H9 (cell line): ENCODE results near the gene CDKL4. TPM values are rescaled to one million over a fixed set of nuclear protein-coding genes. Genes with fewer than 3 reads are reported as not detected.
"Not testable (repeated sequence)": the region's sequence is repeated elsewhere in the genome, so short reads cannot be mapped to it uniquely, and the experiment has no call there.

Experiments used
- DNase-seq: peaks from one replicate; pipeline ENCODE4 v3.0.0-alpha.2; 2017
- H2AFZ ChIP-seq: one replicate; pipeline ENCODE4 v1.6.1; 2013; ENCODE audit warnings: mild to moderate bottlenecking, low read length, control low read depth, moderate library complexity
- H2AK5ac ChIP-seq: 2 replicates; pipeline ENCODE4 v1.6.1; 2013; ENCODE audit warnings: low read length, control low read depth, mixed read lengths; ENCODE audit not compliant: insufficient read length
- H2BK120ac ChIP-seq: one replicate; pipeline ENCODE4 v1.6.1; 2013; ENCODE audit warnings: low read depth, mild to moderate bottlenecking, low read length, control low read depth, inconsistent platforms; ENCODE audit not compliant: poor library complexity, severe bottlenecking
- H2BK12ac ChIP-seq: 2 replicates; pipeline ENCODE4 v1.6.1; 2013; ENCODE audit warnings: low read length, control low read depth, mixed read lengths, low read depth; ENCODE audit not compliant: insufficient read length
- H2BK15ac ChIP-seq: 2 replicates; pipeline ENCODE4 v1.6.1; 2013; ENCODE audit warnings: low read depth, low read length, control low read depth
- H2BK20ac ChIP-seq: one replicate; pipeline ENCODE4 v1.6.1; 2013; ENCODE audit warnings: low read depth, mild to moderate bottlenecking, low read length, control low read depth, inconsistent platforms; ENCODE audit not compliant: poor library complexity, severe bottlenecking
- H2BK5ac ChIP-seq: 2 replicates; pipeline ENCODE4 v1.6.1; 2013; ENCODE audit warnings: low read length, control low read depth, mixed read lengths; ENCODE audit not compliant: insufficient read length
- H3K14ac ChIP-seq: 2 replicates; pipeline ENCODE4 v1.6.1; 2013; ENCODE audit warnings: low read length, control low read depth; ENCODE audit not compliant: insufficient read depth
- H3K18ac ChIP-seq: 2 replicates; pipeline ENCODE4 v1.6.1; 2013; ENCODE audit warnings: low read depth, mild to moderate bottlenecking, mixed read lengths, low read length, control low read depth; ENCODE audit not compliant: insufficient read length
- H3K23ac ChIP-seq: 2 replicates; pipeline ENCODE4 v1.6.1; 2013; ENCODE audit warnings: low read length, control low read depth, mixed read lengths, low read depth; ENCODE audit not compliant: insufficient read length
- H3K23me2 ChIP-seq: 2 replicates; pipeline ENCODE4 v1.6.1; 2013; ENCODE audit warnings: low read depth, mild to moderate bottlenecking, mixed read lengths, low read length, control low read depth; ENCODE audit not compliant: insufficient read length, poor library complexity, severe bottlenecking
- H3K27ac ChIP-seq: 2 replicates; pipeline ENCODE4 v1.5.1; 2013; ENCODE audit warnings: low read length, control low read depth, mixed read lengths, low read depth; ENCODE audit not compliant: insufficient read length
- H3K27me3 ChIP-seq: 2 replicates; pipeline ENCODE4 v1.6.1; 2013; ENCODE audit warnings: low read length, control low read depth, inconsistent platforms; ENCODE audit not compliant: insufficient read depth
- H3K4ac ChIP-seq: 2 replicates; pipeline ENCODE4 v1.6.1; 2013; ENCODE audit warnings: low read depth, mild to moderate bottlenecking, control low read depth, inconsistent platforms, low read length, moderate library complexity
- H3K4me1 ChIP-seq: 2 replicates; pipeline ENCODE4 v1.6.1; 2013; ENCODE audit warnings: low read length, control low read depth, inconsistent platforms; ENCODE audit not compliant: insufficient read depth
- H3K4me2 ChIP-seq: 2 replicates; pipeline ENCODE4 v1.6.1; 2013; ENCODE audit warnings: low read length, control low read depth, mixed read lengths; ENCODE audit not compliant: insufficient read length, insufficient read depth
- H3K56ac ChIP-seq: 2 replicates; pipeline ENCODE4 v1.6.1; 2013; ENCODE audit warnings: low read depth, mild to moderate bottlenecking, mixed read lengths, low read length, control low read depth; ENCODE audit not compliant: insufficient read length
- H3K79me1 ChIP-seq: 2 replicates; pipeline ENCODE4 v1.6.1; 2013; ENCODE audit warnings: low read depth, mild to moderate bottlenecking, moderate library complexity, low read length, control low read depth, inconsistent platforms; ENCODE audit not compliant: insufficient read depth, poor library complexity, severe bottlenecking
- H3K79me2 ChIP-seq: 2 replicates; pipeline ENCODE4 v1.6.1; 2013; ENCODE audit warnings: low read length, control low read depth, inconsistent platforms; ENCODE audit not compliant: insufficient read depth
- H3K9ac ChIP-seq: 2 replicates; pipeline ENCODE4 v1.6.1; 2013; ENCODE audit warnings: low read length, control low read depth, mixed read lengths; ENCODE audit not compliant: insufficient read length; ENCODE audit errors: extremely low read depth
- H3K9me3 ChIP-seq: one replicate; pipeline ENCODE4 v1.6.1; 2013; ENCODE audit warnings: low read depth, low read length, inconsistent platforms; ENCODE audit not compliant: control insufficient read depth
- H3T11ph ChIP-seq: one replicate; pipeline ENCODE4 v1.6.1; 2013; ENCODE audit warnings: mild to moderate bottlenecking, low read length, control low read depth, inconsistent platforms
- H4K20me1 ChIP-seq: one replicate; pipeline ENCODE4 v1.6.1; 2013; ENCODE audit not compliant: control insufficient read depth, insufficient read length, insufficient read depth
- H4K5ac ChIP-seq: 2 replicates; pipeline ENCODE4 v1.6.1; 2013; ENCODE audit warnings: low read depth, mild to moderate bottlenecking, mixed read lengths, low read length, control low read depth; ENCODE audit not compliant: insufficient read length
- H4K8ac ChIP-seq: replicated peaks from 2 replicates; pipeline ENCODE4 v1.6.1; 2013; ENCODE audit warnings: low read length, control low read depth, mixed read lengths, low read depth; ENCODE audit not compliant: insufficient read length
- H4K91ac ChIP-seq: 2 replicates; pipeline ENCODE4 v1.6.1; 2013; ENCODE audit warnings: low read depth, mild to moderate bottlenecking, moderate library complexity, mixed read lengths, low read length, control low read depth; ENCODE audit not compliant: insufficient read length
- H3K27ac Mint-ChIP-seq, 3 experiments: 2 replicates in 2 of 3; 3 replicates in 1 of 3; pipeline ENCODE4 v1.8.0; 2020 to 2021; ENCODE audit warnings: mixed read lengths in 3 of 3, mild to moderate bottlenecking in 1 of 3, moderate library complexity in 1 of 3
- H3K27me3 Mint-ChIP-seq: 2 replicates; pipeline ENCODE4 v1.8.0; 2021; ENCODE audit warnings: low read depth, mild to moderate bottlenecking, moderate library complexity, mixed read lengths
- H3K36me3 Mint-ChIP-seq, 3 experiments: 2 replicates in 2 of 3; 3 replicates in 1 of 3; pipeline ENCODE4 v1.8.0; 2020 to 2021; ENCODE audit warnings: low read depth in 3 of 3, mixed read lengths in 3 of 3; ENCODE audit not compliant: insufficient read depth in 1 of 3
- H3K4me1 Mint-ChIP-seq, 2 experiments: 2 replicates each; pipeline ENCODE4 v1.8.0; 2020; ENCODE audit warnings: mixed read lengths in 2 of 2
- H3K4me3 Mint-ChIP-seq, 2 experiments: 2 replicates in 1 of 2; 3 replicates in 1 of 2; pipeline ENCODE4 v1.8.0; 2020 to 2021; ENCODE audit warnings: mild to moderate bottlenecking in 2 of 2, mixed read lengths in 2 of 2, moderate library complexity in 1 of 2
- H3K9me3 Mint-ChIP-seq, 2 experiments: 2 replicates in 1 of 2; 3 replicates in 1 of 2; pipeline ENCODE4 v1.8.0; 2020; ENCODE audit warnings: mild to moderate bottlenecking in 2 of 2, mixed read lengths in 2 of 2, moderate library complexity in 1 of 2
- WGBS: extraction: QIAGEN DNeasy Blood & Tissue Kit; methylation state at CpG from one replicate; pipeline ENCODE4 v1.1.7; 2013; ENCODE audit warnings: missing lambda C conversion rate, low lambda C conversion rate, mixed read lengths; ENCODE audit not compliant: insufficient read length; ENCODE audit errors: extremely low coverage; 5-methylcytosine and 5-hydroxymethylcytosine counted together
- total RNA-seq: library from RNA; stranded (reverse); gene quantifications from 2 replicates; pipeline ENCODE4 v1.2.1, GENCODE V29; 2021
- TF ChIP-seq, protein P1 (sequence below): fragments of 200-600 bp; sonication (generic); conservative IDR thresholded peaks from 3 replicates; pipeline ENCODE4 v1.8.0; 2021; ENCODE audit warnings: antibody characterized with exemption, mild to moderate bottlenecking

CDKL4 gene
- total RNA-seq, 1 experiment from 2014 or later: not detected

DNA sequence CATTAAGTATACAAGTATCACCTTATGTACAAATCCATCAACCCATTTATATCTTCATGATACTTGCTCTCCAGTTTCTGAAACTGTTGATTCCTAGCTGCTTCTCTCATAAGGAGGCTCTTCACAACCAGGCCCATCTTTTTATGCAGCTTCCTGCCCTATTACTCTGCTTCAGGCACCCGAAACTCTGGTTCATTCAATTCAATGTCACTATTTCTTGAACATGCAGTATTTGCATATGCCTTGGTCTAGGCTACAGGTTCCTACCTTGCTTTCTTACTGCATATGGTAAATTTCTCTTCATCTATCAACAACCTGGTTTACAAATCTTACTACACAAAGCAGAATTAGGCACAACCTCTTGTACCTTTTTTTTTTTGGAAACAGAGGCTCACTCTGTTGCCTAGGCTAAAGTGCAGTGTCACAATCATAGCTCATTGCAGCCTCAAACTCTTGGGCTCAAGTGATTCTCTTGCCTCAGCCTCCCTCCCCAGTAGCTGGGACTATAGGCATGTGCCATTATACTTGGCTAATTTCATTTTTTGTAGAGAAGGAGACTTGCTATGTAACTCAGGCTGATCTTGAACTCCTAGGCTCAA, 2.7 kb upstream of the CDKL4 start:
- Mint-ChIP-seq H3K4me3 (no peak overlapping the region), H3K4me1 (peaks cover 3 to 19% of the 10 kb centered on the region in 2 experiments), H3K9me3 (peaks cover 7 to 8% of the 10 kb centered on the region in 2 experiments), H3K27me3 (no peaks in the 10 kb centered on the region), H3K27ac (no peak overlapping the region), H3K36me3 (peaks cover 19 to 26% (median 24%) of the 10 kb centered on the region in 3 experiments)
- H4K5ac ChIP-seq: no peak overlapping the region
- H4K8ac ChIP-seq: no peak overlapping the region
- no peak overlapping the region for H4K91ac ChIP-seq
- H3K23ac ChIP-seq: no peak overlapping the region
- H3K14ac ChIP-seq: no peak overlapping the region
- no peak overlapping the region for H2BK120ac ChIP-seq
- no peak overlapping the region for H2BK5ac ChIP-seq
- H4K20me1 ChIP-seq: no peaks in the 10 kb centered on the region
- H3K9me3 ChIP-seq: peaks cover 8% of the 10 kb centered on the region
- no peak overlapping the region for H3K9ac ChIP-seq
- H2BK20ac ChIP-seq: no peak overlapping the region
- H2AFZ ChIP-seq: no peak overlapping the region
- H3K23me2 ChIP-seq: no peaks in the 10 kb centered on the region
- H3T11ph ChIP-seq: no peak overlapping the region
- no peaks in the 10 kb centered on the region for H3K4me1 ChIP-seq
- no peak overlapping the region for H2BK12ac ChIP-seq
- no peaks in the 10 kb centered on the region for H3K79me1 ChIP-seq
- no peaks in the 10 kb centered on the region for H3K27me3 ChIP-seq
- no peak overlapping the region for H2BK15ac ChIP-seq
- no peak overlapping the region for H3K56ac ChIP-seq
- TF ChIP-seq, protein P1, sequence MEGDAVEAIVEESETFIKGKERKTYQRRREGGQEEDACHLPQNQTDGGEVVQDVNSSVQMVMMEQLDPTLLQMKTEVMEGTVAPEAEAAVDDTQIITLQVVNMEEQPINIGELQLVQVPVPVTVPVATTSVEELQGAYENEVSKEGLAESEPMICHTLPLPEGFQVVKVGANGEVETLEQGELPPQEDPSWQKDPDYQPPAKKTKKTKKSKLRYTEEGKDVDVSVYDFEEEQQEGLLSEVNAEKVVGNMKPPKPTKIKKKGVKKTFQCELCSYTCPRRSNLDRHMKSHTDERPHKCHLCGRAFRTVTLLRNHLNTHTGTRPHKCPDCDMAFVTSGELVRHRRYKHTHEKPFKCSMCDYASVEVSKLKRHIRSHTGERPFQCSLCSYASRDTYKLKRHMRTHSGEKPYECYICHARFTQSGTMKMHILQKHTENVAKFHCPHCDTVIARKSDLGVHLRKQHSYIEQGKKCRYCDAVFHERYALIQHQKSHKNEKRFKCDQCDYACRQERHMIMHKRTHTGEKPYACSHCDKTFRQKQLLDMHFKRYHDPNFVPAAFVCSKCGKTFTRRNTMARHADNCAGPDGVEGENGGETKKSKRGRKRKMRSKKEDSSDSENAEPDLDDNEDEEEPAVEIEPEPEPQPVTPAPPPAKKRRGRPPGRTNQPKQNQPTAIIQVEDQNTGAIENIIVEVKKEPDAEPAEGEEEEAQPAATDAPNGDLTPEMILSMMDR: no peak
- no peak overlapping the region for H3K18ac ChIP-seq
- H3K4me2 ChIP-seq: no peak overlapping the region
- no peak for DNase-seq
- H3K79me2 ChIP-seq: no peaks in the 10 kb centered on the region
- no peak overlapping the region for H3K27ac ChIP-seq
- no peak overlapping the region for H2AK5ac ChIP-seq
- no CpG with 5 or more reads among the region's 1 CpG for WGBS
- no peak overlapping the region for H3K4ac ChIP-seq

GRCh38 chr2:39244963-39245625, 1.3 kb upstream of the CDKL4 start:
- H4K5ac ChIP-seq, H3K79me2 ChIP-seq, H3K9me3 ChIP-seq, H3K9me3 Mint-ChIP-seq, H2BK15ac ChIP-seq, H3K23ac ChIP-seq, H2AFZ ChIP-seq, H2BK12ac ChIP-seq, H3T11ph ChIP-seq, H3K79me1 ChIP-seq, H3K27ac ChIP-seq, H3K9ac ChIP-seq, H4K20me1 ChIP-seq, H3K27me3 ChIP-seq, H2AK5ac ChIP-seq, H3K56ac ChIP-seq, H3K27me3 Mint-ChIP-seq, H3K18ac ChIP-seq, H3K23me2 ChIP-seq, H2BK120ac ChIP-seq, H3K14ac ChIP-seq, H2BK5ac ChIP-seq, H2BK20ac ChIP-seq, H4K8ac ChIP-seq, H3K4me1 ChIP-seq, H3K4ac ChIP-seq, H3K4me3 Mint-ChIP-seq, H4K91ac ChIP-seq, H3K4me2 ChIP-seq, DNase-seq: not testable (repeated sequence)
- peaks cover 7 to 13% (median 10%) of the 10 kb centered on the region in 3 experiments; a peak in 6 of 7 replicates for H3K36me3 Mint-ChIP-seq
- H3K4me1 Mint-ChIP-seq: peaks cover 7 to 27% of the 10 kb centered on the region in 2 experiments
- no CpG with 5 or more reads among the region's 31 CpGs for WGBS
- H3K27ac Mint-ChIP-seq: peak overlapping the region; percentile 9 to 65 (median 53); a peak in 5 of 7 replicates
